Measurements from ENCODE around the gene SCG3. TPM values are rescaled to one million over a fixed set of nuclear protein-coding genes. Genes with fewer than 3 reads are reported as not detected.

SCG3 gene
- total RNA-seq, 1 donor from 2014 or later, result 1.5 TPM

DNA sequence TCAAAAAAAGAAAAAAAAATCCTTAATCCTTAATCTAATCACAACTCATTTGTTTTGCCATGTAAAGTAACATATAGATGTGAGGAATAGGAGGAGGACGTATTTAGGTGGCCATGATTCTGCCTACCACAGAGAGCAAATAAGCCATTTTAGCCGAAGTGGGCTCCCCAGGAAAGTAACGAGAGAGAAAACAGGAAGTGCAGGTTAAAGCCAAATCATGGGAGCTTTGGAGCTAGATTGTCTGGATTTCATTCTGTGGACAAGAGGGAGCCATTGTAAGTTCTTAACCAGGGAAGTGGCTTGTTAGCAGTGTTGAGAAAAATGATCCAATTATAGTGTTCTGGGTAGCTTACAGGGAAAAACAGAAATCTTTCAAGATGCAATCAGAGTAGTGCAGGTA lies 79.5 kb downstream of the SCG3 start:
- Histone ChIP-seq H3K36me3 (no peaks in the 10 kb centered on the region), H3K27me3 (no peaks in the 10 kb centered on the region), H3K9me3 (no peaks in the 10 kb centered on the region), H3K27ac (no peak overlapping the region), H3K4me3 (no peak overlapping the region), H3K4me1 (no peaks in the 10 kb centered on the region)
- TF ChIP-seq POLR2A (IDR thresholded peaks at IDR 0.05) (no peak), POLR2AphosphoS5 (IDR thresholded peaks at IDR 0.05; ENCODE audit: insufficient read depth in 1 of 2, low read depth in 1 of 2) (no peak)
- TF ChIP-seq, protein P1, sequence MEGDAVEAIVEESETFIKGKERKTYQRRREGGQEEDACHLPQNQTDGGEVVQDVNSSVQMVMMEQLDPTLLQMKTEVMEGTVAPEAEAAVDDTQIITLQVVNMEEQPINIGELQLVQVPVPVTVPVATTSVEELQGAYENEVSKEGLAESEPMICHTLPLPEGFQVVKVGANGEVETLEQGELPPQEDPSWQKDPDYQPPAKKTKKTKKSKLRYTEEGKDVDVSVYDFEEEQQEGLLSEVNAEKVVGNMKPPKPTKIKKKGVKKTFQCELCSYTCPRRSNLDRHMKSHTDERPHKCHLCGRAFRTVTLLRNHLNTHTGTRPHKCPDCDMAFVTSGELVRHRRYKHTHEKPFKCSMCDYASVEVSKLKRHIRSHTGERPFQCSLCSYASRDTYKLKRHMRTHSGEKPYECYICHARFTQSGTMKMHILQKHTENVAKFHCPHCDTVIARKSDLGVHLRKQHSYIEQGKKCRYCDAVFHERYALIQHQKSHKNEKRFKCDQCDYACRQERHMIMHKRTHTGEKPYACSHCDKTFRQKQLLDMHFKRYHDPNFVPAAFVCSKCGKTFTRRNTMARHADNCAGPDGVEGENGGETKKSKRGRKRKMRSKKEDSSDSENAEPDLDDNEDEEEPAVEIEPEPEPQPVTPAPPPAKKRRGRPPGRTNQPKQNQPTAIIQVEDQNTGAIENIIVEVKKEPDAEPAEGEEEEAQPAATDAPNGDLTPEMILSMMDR (IDR thresholded peaks at IDR 0.05), result no peak
- intact Hi-C loops (cut with DNase I), result no loop called here
- no peak for DNase-seq (ENCODE audit: extremely low spot score in 2 of 2)

DNA sequence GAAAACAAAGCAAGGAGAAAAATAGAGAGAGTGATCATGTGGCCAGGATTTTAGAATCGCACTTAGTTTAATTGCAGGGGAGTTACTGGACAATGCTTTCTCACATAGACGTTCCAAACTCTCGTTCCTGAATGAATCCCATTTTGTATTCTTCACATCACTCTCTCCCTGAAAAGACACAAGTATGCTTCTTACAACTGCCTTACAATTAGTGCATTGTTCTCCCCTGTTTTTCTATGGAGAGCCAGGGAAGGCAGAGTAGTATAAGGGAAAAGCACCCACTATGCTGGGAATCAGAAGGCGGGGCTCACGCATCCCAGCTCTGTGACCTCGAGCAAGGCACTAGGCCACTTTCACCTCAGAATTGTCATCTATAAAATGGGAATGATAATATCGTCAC lies 84.4 kb downstream of the SCG3 start:
- intact Hi-C loops (cut with DNase I), result no loop called here
- no peaks in the 10 kb centered on the region for H3K4me1 ChIP-seq
- H3K9me3 ChIP-seq, result no peaks in the 10 kb centered on the region
- TF ChIP-seq, protein P1 (IDR thresholded peaks at IDR 0.05), result no peak
- TF ChIP-seq POLR2AphosphoS5 (IDR thresholded peaks at IDR 0.05; ENCODE audit: insufficient read depth in 1 of 2, low read depth in 1 of 2) (no peak), POLR2A (IDR thresholded peaks at IDR 0.05) (no peak)
- H3K4me3 ChIP-seq, result no peak overlapping the region
- peaks cover 0 to 4% of the 10 kb centered on the region in 2 donors for H3K36me3 ChIP-seq
- DNase-seq (ENCODE audit: extremely low spot score in 2 of 2), result no peak
- H3K27me3 ChIP-seq, result no peaks in the 10 kb centered on the region
- H3K27ac ChIP-seq, result no peak overlapping the region

DNA sequence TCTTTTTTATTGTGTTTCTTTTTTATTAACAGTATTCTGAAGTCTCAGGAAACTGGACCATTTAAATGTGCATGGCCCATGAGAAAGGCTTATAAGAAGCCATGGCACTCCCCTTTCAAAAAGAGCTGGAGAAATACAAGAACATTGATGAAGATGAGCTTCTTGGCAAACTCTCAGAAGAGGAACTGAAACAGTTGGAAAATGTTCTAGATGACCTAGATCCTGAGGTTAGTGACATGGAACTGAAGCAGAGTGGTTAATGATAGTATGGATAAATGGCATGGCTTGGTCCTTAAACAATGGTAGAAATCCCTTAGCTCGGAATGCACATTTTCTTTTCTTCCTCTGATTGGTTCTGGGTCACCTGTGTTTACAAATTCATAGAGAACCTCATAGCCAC lies 85.0 kb downstream of the SCG3 start:
- intact Hi-C loops (cut with DNase I), result no loop called here
- no peaks in the 10 kb centered on the region for H3K9me3 ChIP-seq
- no peaks in the 10 kb centered on the region for H3K27me3 ChIP-seq
- H3K27ac ChIP-seq, result no peak overlapping the region
- peaks cover 0 to 8% of the 10 kb centered on the region in 2 donors for H3K36me3 ChIP-seq
- H3K4me1 ChIP-seq, result no peaks in the 10 kb centered on the region
- DNase-seq (ENCODE audit: extremely low spot score in 2 of 2), result no peak
- no peak overlapping the region for H3K4me3 ChIP-seq
- TF ChIP-seq POLR2AphosphoS5 (IDR thresholded peaks at IDR 0.05; ENCODE audit: insufficient read depth in 1 of 2, low read depth in 1 of 2) (no peak), POLR2A (IDR thresholded peaks at IDR 0.05) (no peak)
- TF ChIP-seq, protein P1 (IDR thresholded peaks at IDR 0.05), result no peak

DNA sequence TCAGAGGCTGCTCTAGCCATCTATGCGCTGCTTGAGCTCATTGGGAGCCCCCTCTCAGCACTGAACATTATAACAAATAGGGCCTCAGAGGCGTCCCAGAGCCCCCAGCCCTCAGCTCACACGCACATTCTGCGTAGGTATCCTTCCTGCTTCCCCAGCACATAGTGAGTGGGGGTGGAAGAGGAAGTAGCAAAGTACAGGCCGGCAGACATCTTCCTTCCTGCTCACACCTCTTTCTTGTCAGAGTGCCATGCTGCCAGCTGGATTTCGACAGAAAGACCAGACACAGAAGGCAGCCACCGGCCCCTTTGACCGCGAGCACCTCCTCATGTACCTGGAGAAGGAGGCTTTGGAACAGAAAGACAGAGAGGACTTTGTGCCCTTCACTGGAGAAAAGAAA lies 86.7 kb downstream of the SCG3 start:
- DNase-seq (ENCODE audit: extremely low spot score in 2 of 2), result no peak
- H3K36me3 ChIP-seq, result peaks cover 0 to 15% of the 10 kb centered on the region in 2 donors
- H3K4me1 ChIP-seq, result peaks cover 3% of the 10 kb centered on the region
- no peak overlapping the region for H3K27ac ChIP-seq
- H3K9me3 ChIP-seq, result no peaks in the 10 kb centered on the region
- TF ChIP-seq POLR2A (IDR thresholded peaks at IDR 0.05) (no peak), POLR2AphosphoS5 (IDR thresholded peaks at IDR 0.05; ENCODE audit: insufficient read depth in 1 of 2, low read depth in 1 of 2) (no peak)
- TF ChIP-seq, protein P1 (IDR thresholded peaks at IDR 0.05), result no peak
- H3K27me3 ChIP-seq, result no peaks in the 10 kb centered on the region
- no peak overlapping the region for H3K4me3 ChIP-seq
- intact Hi-C loops (cut with DNase I), result no loop called here

Other genes starting within 250 kb of the SCG3 start
- gene DMXL2, start 58.7 kb upstream of the SCG3 start, total RNA-seq, result 23.6 TPM
- 16.9 TPM for gene LYSMD2, start 56.2 kb downstream of the SCG3 start, total RNA-seq
- 18.4 TPM for gene TMOD2, start 70.1 kb downstream of the SCG3 start, total RNA-seq
- 28.5 TPM for gene TMOD3, start 148.2 kb downstream of the SCG3 start, total RNA-seq

Measured in vagina (tissue), 2 donors.